ENCODE measurements around the gene CELF2.

- TF ChIP-seq POLR2A (IDR thresholded peaks at IDR 0.05): no peak
- peak; percentile 34 to 60 (median 59) for TF ChIP-seq CTCF (IDR thresholded peaks at IDR 0.05)
Observed at GRCh38 chr10:11270135-11270857, 252.6 kb downstream of the CELF2 start.

Data from vagina (tissue), 2 donors.